ENCODE data around the gene NANOG.
"Not testable (repeated sequence)": the region's sequence is repeated elsewhere in the genome, so short reads cannot be mapped to it uniquely, and the experiment has no call there.

The NANOG gene

GRCh38 chr12:7788884-7789528 is at the start of gene NANOG:
NANOG (plus strand) TSS chr12:7789402; CDS start chr12:7789615, 213 bp downstream.
- not testable (repeated sequence) for DNase-seq

DNA sequence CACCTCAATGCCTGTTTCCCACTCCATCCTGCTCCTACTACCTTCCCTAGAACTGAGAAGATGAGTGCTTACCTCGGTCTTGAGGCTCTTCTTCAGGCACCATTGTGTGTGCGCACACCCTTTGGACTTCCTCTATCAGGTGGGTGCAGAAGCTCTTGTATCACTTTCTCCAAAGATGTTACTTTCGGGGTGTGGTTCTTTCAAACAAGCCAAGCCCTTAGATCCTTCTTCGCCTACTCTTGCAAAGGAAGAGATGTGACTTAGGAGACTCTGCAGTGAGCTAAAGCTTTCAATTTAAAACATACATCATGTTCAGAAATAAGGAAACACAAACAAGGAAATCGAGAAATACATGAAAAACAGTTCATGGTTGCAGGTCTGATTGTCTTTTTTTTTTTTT is 42.0 kb upstream of the NANOG start, which contains the start of gene CLEC4C:
Gene CLEC4C (minus strand): TSS at position 130 of the 400 bp plus-strand sequence. CDS start 27 bp downstream, at position 103.
- no peak for DNase-seq

GRCh38 chr12:7748852-7749251 is 40.4 kb upstream of the NANOG start:
- no peak for DNase-seq

GRCh38 chr12:7749442-7749841 is 39.8 kb upstream of the NANOG start:
- no peak for DNase-seq

DNA sequence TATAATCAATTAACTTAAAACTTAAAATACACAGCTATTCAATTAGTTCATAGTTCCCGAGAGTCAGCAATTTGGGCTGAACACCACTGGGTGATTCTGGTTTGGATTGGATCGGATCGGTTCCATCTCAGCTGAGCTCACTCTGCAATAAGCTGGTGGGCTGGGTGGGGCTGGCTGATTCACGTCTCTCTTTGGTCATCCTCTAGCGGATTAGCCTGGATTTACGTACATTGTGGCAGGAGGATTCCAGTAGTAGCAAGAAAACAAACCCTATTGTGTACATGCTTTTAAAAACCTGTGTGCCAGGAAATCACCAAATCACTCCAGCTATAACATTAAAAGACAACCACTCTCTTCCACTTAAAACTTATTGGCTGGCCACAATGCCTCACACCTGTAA is 38.9 kb upstream of the NANOG start:
- DNase-seq, result no peak

- DNase-seq, result no peak
Measured at GRCh38 chr12:7751394-7751793, 37.8 kb upstream of the NANOG start.

GRCh38 chr12:7751941-7752922 is 37.0 kb upstream of the NANOG start:
- DNase-seq, result not testable (repeated sequence)

DNA sequence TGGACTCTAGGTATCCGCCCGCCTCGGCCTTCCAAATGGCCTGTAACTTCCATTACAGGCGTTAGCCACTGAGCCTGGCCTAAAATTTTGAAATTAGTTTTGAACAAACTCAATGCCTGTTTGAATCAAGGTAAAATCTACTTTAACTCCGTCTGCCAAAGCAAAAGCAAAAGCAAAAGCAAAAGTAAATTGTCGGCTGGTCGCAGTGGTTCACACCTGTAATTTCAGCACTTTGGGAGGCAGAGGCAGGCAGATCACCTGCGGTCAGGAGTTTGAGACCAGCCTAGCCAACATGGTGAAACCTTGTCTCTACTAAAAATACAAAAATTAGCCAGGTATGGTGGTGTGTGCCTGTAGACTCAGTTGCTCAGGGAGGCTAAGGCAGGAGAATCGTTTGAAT is 33.5 kb upstream of the NANOG start:
- DNase-seq, result not testable (repeated sequence)

DNA sequence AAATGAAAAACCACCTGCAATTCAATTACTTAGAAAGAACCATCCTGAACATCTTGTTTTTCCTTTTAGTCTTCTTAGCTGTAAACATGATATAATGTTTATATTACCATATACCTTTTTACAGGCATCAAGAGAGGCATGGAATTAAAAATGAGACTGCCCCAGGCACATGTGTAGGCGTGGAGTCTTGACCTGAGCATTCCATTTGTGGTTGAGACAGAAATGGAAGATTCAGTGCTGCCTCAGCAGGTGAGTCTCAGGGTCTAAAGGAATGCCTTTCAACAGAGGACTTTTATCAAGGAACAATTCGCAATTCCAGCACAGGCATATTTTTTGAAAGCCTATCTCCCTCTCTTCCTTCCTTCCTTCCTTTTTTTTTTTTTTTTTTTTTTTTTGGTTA is 32.2 kb upstream of the NANOG start:
- DNase-seq, result no peak

GRCh38 chr12:7758766-7759140 is 30.4 kb upstream of the NANOG start:
- DNase-seq, result no peak

GRCh38 chr12:7769999-7770398 is 19.2 kb upstream of the NANOG start:
- no peak for DNase-seq

GRCh38 chr12:7781274-7781673 is 7.9 kb upstream of the NANOG start:
- no peak for DNase-seq

DNA sequence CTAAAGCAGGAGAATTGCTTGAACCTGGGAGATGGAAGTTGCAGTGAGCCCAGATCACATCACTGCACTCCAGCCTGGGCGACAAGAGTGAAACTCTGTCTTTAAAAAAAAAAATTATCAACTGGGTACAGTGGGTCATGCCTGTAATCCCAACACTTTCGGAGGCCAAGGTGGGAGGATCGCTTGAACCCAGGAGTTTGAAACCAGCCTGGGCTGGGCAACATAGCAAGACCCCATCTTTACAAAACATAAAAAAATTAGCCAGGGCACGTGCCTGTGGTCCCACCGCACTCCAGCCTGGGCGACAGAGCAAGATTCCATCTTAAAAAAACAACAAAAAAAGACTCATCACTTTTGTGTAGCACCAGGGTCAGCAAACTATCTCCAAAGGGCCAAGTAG is 7.1 kb upstream of the NANOG start:
- DNase-seq, result no peak

DNA sequence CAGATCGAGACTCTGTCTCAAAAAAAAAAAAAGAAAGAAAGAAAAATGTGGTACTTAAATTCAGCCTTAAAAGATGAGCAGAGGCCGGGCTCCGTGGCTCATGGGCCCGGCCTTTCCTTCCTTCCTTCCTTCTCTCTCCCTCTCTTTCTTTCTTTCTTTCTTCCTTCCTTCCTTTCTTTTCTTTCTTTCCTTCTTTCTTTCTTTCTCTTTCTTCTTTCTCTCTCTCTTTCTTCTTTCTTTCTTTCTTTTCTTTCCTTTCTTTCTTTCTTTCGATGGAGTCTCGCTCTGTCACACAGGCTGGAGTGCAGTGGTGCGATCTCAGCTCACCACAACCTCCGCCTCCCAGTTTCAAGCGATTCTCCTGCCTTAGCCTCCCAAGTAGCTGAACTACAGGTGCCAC is 5.8 kb upstream of the NANOG start:
- DNase-seq, result not testable (repeated sequence)

- no peak for DNase-seq
Measured at GRCh38 chr12:7784701-7785100, 4.5 kb upstream of the NANOG start.

DNA sequence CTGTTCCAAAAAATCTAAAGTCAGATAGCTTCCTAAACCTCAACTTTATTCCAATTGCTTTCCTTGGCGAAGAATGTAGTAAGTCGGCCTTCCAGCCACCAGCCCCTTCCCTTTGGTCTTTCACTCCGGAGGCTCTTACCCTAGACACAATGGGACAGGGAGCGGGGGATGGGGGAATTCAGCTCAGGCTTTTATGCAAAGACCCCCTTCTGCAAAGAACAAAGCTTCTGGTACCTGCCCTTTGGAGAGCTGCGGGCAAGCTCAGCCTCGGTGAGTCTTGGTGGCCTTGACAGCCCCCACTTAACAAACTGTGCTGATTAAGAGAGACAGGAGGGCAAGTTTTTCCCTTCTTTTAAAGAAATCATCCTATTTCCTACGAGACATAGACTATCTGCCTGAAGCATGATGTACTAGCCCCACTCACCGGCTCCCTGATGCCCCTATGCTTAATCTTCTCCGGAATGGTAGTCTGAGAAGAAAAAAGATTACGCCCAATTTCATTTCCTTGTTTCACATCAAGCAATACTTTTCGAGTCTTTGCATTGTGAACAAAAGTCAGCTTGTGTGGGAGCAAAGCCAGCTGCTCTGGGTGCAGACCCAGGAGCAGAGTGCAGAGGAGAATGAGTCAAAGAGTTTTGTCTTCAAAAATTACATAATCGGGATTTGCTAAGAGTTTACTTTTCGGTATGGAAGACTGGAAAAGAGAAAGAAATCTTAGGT is 1.5 kb upstream of the NANOG start:
- DNase-seq, result no peak

DNA sequence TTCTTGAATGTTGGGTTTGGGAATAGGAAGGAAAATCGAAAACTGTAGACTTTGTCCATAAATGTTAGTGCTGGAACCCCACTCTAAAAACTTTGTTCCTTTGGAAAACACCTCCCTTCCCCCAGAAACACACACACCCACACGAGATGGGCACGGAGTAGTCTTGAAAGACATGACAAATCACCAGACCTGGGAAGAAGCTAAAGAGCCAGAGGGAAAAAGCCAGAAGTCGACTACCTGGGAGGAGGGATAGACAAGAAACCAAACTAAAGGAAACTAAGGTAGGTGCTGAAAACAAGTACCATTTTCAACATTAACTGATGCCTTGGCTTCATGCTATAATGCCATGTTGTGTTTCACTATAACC is 925 bp upstream of the NANOG start:
- no peak for DNase-seq

DNA sequence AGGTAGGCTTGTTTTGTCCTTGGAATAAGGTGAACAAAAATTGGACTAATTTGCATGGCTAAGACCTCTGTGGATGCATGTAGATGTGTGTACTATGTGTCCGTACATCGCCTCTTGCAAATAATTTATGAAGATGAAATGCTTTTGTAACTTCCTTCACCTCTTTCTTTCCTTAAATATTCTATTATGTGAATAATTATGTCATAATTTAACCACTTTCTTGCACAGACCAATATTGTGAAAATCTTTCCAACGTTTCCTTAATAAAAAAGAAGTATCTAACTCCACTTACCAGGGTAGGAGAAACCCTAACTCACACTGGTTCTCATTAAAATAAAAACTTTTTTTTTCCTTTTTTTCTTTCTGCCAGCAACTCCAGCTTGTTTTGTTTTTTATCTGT is 4.0 kb downstream of the NANOG start:
- DNase-seq, result no peak

- DNase-seq, result not testable (repeated sequence)
Measured at GRCh38 chr12:7797269-7797668, 8.1 kb downstream of the NANOG start.

DNA sequence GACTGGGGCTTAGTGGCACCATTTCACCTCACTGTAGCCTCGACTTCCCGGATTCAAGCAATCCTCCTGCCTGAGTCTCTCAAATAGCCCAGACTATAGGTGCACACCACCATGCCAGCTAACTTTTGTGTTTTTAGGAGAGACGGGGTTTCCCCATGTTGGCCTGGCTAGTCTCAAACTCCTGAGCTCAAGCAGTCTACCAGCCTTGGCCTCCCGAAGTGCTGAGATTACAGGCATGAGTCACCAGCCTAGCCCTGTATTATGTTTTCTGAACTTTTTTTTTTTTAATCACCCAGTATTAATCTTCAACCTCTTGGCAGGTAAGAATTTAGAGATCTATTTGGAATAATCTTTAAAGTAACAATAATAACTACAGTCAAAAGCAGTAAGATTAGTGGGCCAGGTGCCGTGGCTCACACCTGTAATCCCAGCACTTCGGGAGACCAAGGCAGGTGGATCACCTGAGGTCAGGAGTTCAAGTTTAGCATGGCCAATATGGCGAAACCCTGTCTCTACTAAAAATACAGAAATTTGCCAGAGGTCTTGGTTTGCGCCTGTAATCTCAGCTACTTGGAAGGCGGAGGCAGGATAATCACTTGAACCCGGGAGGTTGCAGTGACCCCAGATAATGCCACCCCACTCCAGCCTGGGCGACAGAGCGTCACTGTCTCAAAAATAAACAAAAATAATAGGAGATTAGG is 8.6 kb downstream of the NANOG start:
- DNase-seq, result no peak

DNA sequence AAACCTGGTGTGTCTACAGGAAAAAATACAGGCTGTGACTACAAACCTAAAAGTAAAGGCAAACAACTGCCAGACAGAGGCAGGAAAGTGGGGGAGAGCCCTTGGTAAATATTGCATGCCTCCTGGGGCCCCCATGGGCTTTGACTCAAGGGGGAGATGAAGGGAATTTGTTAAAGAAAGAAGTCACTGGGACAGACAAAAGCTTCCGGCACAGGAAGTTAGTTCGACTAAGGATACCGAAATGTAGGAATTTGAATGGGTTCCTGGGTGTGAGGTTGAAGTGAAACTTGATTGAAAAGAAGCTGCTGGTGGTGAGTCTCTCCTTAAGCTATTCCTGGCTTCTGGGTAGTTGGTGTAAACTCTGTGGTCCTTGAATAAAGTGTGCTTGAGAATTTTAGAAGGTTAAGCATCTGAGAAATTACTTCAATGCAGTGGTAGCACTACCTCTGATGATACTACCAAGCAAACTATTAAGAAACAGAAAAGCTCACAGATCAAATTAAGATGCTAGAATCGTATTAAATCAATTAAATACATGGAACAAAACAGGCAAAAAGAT is 9.6 kb downstream of the NANOG start:
- not testable (repeated sequence) for DNase-seq

Data from amygdala (tissue), 56 donors.